Activated T-helper 2 cell treated with anti-CD3 and anti-CD28 coated beads, Interferon-gamma antibody, Interleukin-2, Interleukin-4, amounts not matched to agents 10 μg/mL and 5 μg/mL and 100 μg/mL, durations not matched to agents 14 hours and 24 hours and 36 hours (primary cell): ENCODE results near the gene TYRO3. TPM values are rescaled to one million over a fixed set of nuclear protein-coding genes. Genes with fewer than 3 reads are reported as not detected.
"Not testable (repeated sequence)": the region's sequence is repeated elsewhere in the genome, so short reads cannot be mapped to it uniquely, and the experiment has no call there.

ENCODE experiments used
- DNase-seq: peaks from one replicate; pipeline ENCODE4 v3.0.0; 2021; ENCODE audit warnings: low spot score
- H3K27ac Mint-ChIP-seq: one replicate; pipeline ENCODE4 v1.8.0; 2021; ENCODE audit warnings: mixed read lengths
- H3K27me3 Mint-ChIP-seq: one replicate; pipeline ENCODE4 v1.8.0; 2021; ENCODE audit warnings: low read depth, mixed read lengths
- H3K36me3 Mint-ChIP-seq: one replicate; pipeline ENCODE4 v1.8.0; 2021; ENCODE audit warnings: low read depth, mixed read lengths
- H3K4me1 Mint-ChIP-seq: one replicate; pipeline ENCODE4 v1.8.0; 2021; ENCODE audit warnings: low read depth, mixed read lengths
- H3K4me3 Mint-ChIP-seq: one replicate; pipeline ENCODE4 v1.8.0; 2021; ENCODE audit warnings: low read depth, mild to moderate bottlenecking, moderate library complexity, mixed read lengths
- H3K9me3 Mint-ChIP-seq: one replicate; pipeline ENCODE4 v1.8.0; 2021; ENCODE audit warnings: mixed read lengths
- intact Hi-C: fragments of 100-400 bp; cut with micrococcal nuclease; formaldehyde crosslinking; loops from one replicate; pipeline ENCODE4 v1.15.1; 2023
- total RNA-seq: library from RNA; stranded (reverse); gene quantifications from 2 replicates; pipeline ENCODE4 v1.2.3, GENCODE V29; 2022

The TYRO3 gene
- total RNA-seq, 1 donor from 2014 or later = 6.8 TPM

GRCh38 chr15:41567862-41568261 lies 8.8 kb downstream of the TYRO3 start:
- H3K4me3 Mint-ChIP-seq = no peak overlapping the region
- no peaks in the 10 kb centered on the region for H3K9me3 Mint-ChIP-seq
- H3K27me3 Mint-ChIP-seq = no peaks in the 10 kb centered on the region
- H3K4me1 Mint-ChIP-seq = no peaks in the 10 kb centered on the region
- no peaks in the 10 kb centered on the region for H3K36me3 Mint-ChIP-seq
- H3K27ac Mint-ChIP-seq = no peak overlapping the region
- DNase-seq = no peak
- intact Hi-C loops = no loop called here

- no peaks in the 10 kb centered on the region for H3K27me3 Mint-ChIP-seq
- H3K9me3 Mint-ChIP-seq = no peaks in the 10 kb centered on the region
- H3K4me3 Mint-ChIP-seq = no peak overlapping the region
- no peaks in the 10 kb centered on the region for H3K4me1 Mint-ChIP-seq
- intact Hi-C loops = no loop called here
- no peak for DNase-seq
- H3K27ac Mint-ChIP-seq = no peak overlapping the region
- H3K36me3 Mint-ChIP-seq = no peaks in the 10 kb centered on the region
Observed at GRCh38 chr15:41568350-41569017, 9.5 kb downstream of the TYRO3 start.

DNA sequence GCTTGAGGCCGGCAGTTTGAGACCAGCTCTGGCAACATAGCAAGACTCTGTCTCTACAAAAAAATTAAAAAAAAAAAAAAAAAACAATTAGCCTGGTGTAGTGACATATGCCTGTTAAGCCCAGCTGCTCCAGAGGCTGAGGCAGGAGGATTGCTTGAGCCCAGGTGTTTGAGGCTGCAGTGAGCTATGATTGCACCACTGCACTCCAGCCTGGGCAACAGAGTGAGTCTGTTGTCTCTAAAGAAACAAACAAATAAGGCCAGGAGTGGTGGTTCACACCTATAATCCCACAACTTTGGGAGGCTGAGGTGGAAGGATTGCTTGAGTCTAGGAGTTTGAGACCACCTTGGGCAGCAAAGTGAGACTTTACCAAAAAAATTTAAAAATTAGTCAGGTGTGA lies 10.2 kb downstream of the TYRO3 start:
- H3K27ac Mint-ChIP-seq, H3K4me1 Mint-ChIP-seq, H3K27me3 Mint-ChIP-seq, DNase-seq, H3K4me3 Mint-ChIP-seq, H3K9me3 Mint-ChIP-seq, H3K36me3 Mint-ChIP-seq, intact Hi-C loops: not testable (repeated sequence)

GRCh38 chr15:41570764-41571163 lies 11.8 kb downstream of the TYRO3 start:
- H3K4me1 Mint-ChIP-seq = no peaks in the 10 kb centered on the region
- no peaks in the 10 kb centered on the region for H3K9me3 Mint-ChIP-seq
- no peaks in the 10 kb centered on the region for H3K27me3 Mint-ChIP-seq
- no peak overlapping the region for H3K4me3 Mint-ChIP-seq
- intact Hi-C loops = no loop called here
- no peak for DNase-seq
- no peak overlapping the region for H3K27ac Mint-ChIP-seq
- no peaks in the 10 kb centered on the region for H3K36me3 Mint-ChIP-seq

DNA sequence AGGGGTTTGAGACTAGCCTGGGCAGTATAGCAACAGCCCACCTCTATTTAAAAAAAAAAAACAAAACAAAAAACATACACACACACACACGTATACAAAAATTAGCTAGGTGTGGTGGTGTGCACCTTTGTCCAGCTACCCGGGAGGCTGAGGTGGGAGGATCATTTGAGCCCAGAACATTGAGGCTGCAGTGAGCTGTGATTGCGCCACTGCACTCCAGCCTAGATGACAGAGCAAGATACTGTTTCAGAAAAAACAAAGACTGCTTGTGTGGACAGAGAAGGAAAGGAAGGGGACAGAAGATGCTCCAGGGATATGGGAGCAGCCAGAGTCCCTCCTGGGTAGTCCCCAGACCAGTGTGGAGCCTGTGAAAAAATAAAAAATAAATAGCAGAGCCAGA lies 12.9 kb downstream of the TYRO3 start:
- Mint-ChIP-seq H3K4me3 (no peak overlapping the region), H3K36me3 (no peaks in the 10 kb centered on the region), H3K27ac (no peak overlapping the region), H3K27me3 (no peaks in the 10 kb centered on the region), H3K9me3 (no peaks in the 10 kb centered on the region), H3K4me1 (no peaks in the 10 kb centered on the region)
- intact Hi-C loops = no loop called here
- no peak for DNase-seq

- Mint-ChIP-seq H3K36me3 (no peaks in the 10 kb centered on the region), H3K27me3 (no peaks in the 10 kb centered on the region), H3K4me3 (no peak overlapping the region), H3K27ac (no peak overlapping the region), H3K9me3 (no peaks in the 10 kb centered on the region), H3K4me1 (no peaks in the 10 kb centered on the region)
- intact Hi-C loops = no loop called here
- no peak for DNase-seq
Observed at GRCh38 chr15:41572866-41573265, 13.9 kb downstream of the TYRO3 start.

- no peak overlapping the region for H3K4me3 Mint-ChIP-seq
- no peaks in the 10 kb centered on the region for H3K27me3 Mint-ChIP-seq
- intact Hi-C loops = no loop called here
- no peaks in the 10 kb centered on the region for H3K36me3 Mint-ChIP-seq
- H3K4me1 Mint-ChIP-seq = no peaks in the 10 kb centered on the region
- no peak overlapping the region for H3K27ac Mint-ChIP-seq
- no peak for DNase-seq
- H3K9me3 Mint-ChIP-seq = no peaks in the 10 kb centered on the region
Observed at GRCh38 chr15:41573396-41573795, 14.4 kb downstream of the TYRO3 start.

GRCh38 chr15:41574158-41574557 lies 15.1 kb downstream of the TYRO3 start:
- Mint-ChIP-seq H3K27me3 (no peaks in the 10 kb centered on the region), H3K4me1 (no peaks in the 10 kb centered on the region), H3K9me3 (no peaks in the 10 kb centered on the region), H3K4me3 (no peak overlapping the region), H3K36me3 (no peaks in the 10 kb centered on the region), H3K27ac (no peak overlapping the region)
- no peak for DNase-seq
- intact Hi-C loops = no loop called here

DNA sequence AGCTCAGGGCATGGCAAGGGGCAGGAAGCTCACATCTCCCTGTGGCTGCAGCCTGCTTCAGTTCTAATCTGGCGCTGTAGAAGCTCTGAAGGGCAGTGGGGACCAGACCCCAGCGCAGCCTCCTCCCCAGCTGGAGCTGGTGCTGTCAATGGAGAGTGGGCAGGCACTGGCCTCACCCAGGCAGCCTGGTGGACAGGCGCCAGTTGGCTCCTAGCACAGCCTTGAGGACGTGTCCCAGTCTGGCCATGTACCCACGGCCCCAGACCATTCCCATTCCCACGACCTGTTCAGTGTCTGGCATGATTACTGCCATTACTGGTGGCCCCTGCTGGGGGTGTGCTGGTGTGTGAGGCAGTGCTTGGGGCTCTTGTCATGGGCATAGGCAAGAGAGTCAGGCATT lies 16.3 kb downstream of the TYRO3 start:
- Mint-ChIP-seq H3K27ac (no peak overlapping the region), H3K36me3 (no peaks in the 10 kb centered on the region), H3K9me3 (no peaks in the 10 kb centered on the region), H3K4me1 (no peaks in the 10 kb centered on the region), H3K27me3 (no peaks in the 10 kb centered on the region), H3K4me3 (no peak overlapping the region)
- intact Hi-C loops = no loop called here
- no peak for DNase-seq

GRCh38 chr15:41577863-41578735 lies 19.1 kb downstream of the TYRO3 start:
- intact Hi-C loops = no loop called here
- DNase-seq = no peak
- Mint-ChIP-seq H3K27me3 (peaks cover 2% of the 10 kb centered on the region), H3K27ac (no peak overlapping the region), H3K36me3 (no peaks in the 10 kb centered on the region), H3K4me1 (no peaks in the 10 kb centered on the region), H3K4me3 (no peak overlapping the region), H3K9me3 (no peaks in the 10 kb centered on the region)

GRCh38 chr15:41578736-41579383 lies 19.8 kb downstream of the TYRO3 start:
- peaks cover 9% of the 10 kb centered on the region for H3K27me3 Mint-ChIP-seq
- no peak overlapping the region for H3K27ac Mint-ChIP-seq
- intact Hi-C loops = no loop called here
- H3K36me3 Mint-ChIP-seq = no peaks in the 10 kb centered on the region
- no peaks in the 10 kb centered on the region for H3K4me1 Mint-ChIP-seq
- no peaks in the 10 kb centered on the region for H3K9me3 Mint-ChIP-seq
- H3K4me3 Mint-ChIP-seq = no peak overlapping the region
- DNase-seq = no peak

- intact Hi-C loops = no loop called here
- peaks cover 5% of the 10 kb centered on the region for H3K4me1 Mint-ChIP-seq
- no peaks in the 10 kb centered on the region for H3K36me3 Mint-ChIP-seq
- H3K9me3 Mint-ChIP-seq = no peaks in the 10 kb centered on the region
- no peak overlapping the region for H3K27ac Mint-ChIP-seq
- no peak overlapping the region for H3K4me3 Mint-ChIP-seq
- H3K27me3 Mint-ChIP-seq = peaks cover 22% of the 10 kb centered on the region
- no peak for DNase-seq
Observed at GRCh38 chr15:41581110-41581509, 22.1 kb downstream of the TYRO3 start.

DNA sequence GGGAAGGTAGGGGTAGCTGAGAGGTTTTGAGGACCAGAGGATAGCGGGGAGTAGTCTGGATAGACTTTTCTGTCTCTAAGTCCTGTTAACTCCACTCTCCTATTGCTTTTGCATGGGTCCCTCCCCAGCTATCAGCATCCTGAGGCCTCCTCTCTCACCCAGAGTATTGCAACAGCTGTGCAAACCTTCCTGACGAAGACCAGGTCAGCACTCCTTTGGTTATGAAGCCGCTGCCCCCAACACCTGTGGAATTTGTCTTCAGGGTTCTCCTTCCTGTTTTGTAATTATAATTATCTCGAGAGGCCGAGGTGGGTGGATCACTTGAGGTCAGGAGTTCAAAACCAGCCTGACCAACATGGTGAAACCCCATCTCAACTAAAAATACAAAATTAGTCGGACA lies 24.8 kb downstream of the TYRO3 start:
- Mint-ChIP-seq H3K27me3 (peaks cover 39% of the 10 kb centered on the region), H3K4me3 (no peak overlapping the region), H3K36me3 (no peaks in the 10 kb centered on the region), H3K9me3 (no peaks in the 10 kb centered on the region), H3K27ac (no peak overlapping the region), H3K4me1 (peaks cover 5% of the 10 kb centered on the region)
- intact Hi-C loops = no loop called here
- DNase-seq = no peak
